Smooth muscle cell (in vitro differentiated cells): ENCODE results near the gene AMER2. TPM values are rescaled to one million over a fixed set of nuclear protein-coding genes. Genes with fewer than 3 reads are reported as not detected.

Experiments used
- DNase-seq: peaks from one replicate; lab custom pipeline; 2025; ENCODE audit not compliant: unreplicated experiment; lab: John Stamatoyannopoulos, UW
- H2AFZ ChIP-seq: fragments of 200-600 bp; sonication (generic); 2 replicates; pipeline ENCODE4 v1.6.0; 2016; ENCODE audit warnings: antibody characterized with exemption, low read depth, mild to moderate bottlenecking
- H3F3A ChIP-seq: fragments of 200-600 bp; sonication (generic); 2 replicates; pipeline ENCODE4 v1.6.0; 2017; ENCODE audit warnings: antibody characterized with exemption, low read depth
- H3K27ac ChIP-seq: fragments of 200-600 bp; sonication (generic); 2 replicates; pipeline ENCODE4 v1.5.1; 2016; ENCODE audit warnings: low read depth, mild to moderate bottlenecking
- H3K27me3 ChIP-seq: fragments of 200-600 bp; sonication (generic); 2 replicates; pipeline ENCODE4 v1.6.1; 2016; ENCODE audit warnings: low read depth, mild to moderate bottlenecking
- H3K36me3 ChIP-seq: fragments of 200-600 bp; sonication (generic); 2 replicates; pipeline ENCODE4 v1.5.1; 2016; ENCODE audit warnings: low read depth
- H3K4me1 ChIP-seq: fragments of 200-600 bp; sonication (generic); 2 replicates; pipeline ENCODE4 v1.5.1; 2016; ENCODE audit warnings: low read depth
- H3K4me2 ChIP-seq: fragments of 200-600 bp; sonication (generic); 2 replicates; pipeline ENCODE4 v1.6.0; 2016; ENCODE audit warnings: mild to moderate bottlenecking
- H3K4me3 ChIP-seq: fragments of 200-600 bp; sonication (generic); 2 replicates; pipeline ENCODE4 v1.5.1; 2016; ENCODE audit warnings: mild to moderate bottlenecking
- H3K79me2 ChIP-seq: fragments of 200-600 bp; sonication (generic); 2 replicates; pipeline ENCODE4 v1.6.0; 2016; ENCODE audit warnings: low read depth, mild to moderate bottlenecking
- H3K9ac ChIP-seq: fragments of 200-600 bp; sonication (generic); 2 replicates; pipeline ENCODE4 v1.6.0; 2016; ENCODE audit warnings: low read depth
- H3K9me3 ChIP-seq: fragments of 200-600 bp; sonication (generic); replicated peaks from 2 replicates; pipeline ENCODE4 v1.5.1; 2016; ENCODE audit warnings: low read depth
- H4K20me1 ChIP-seq: fragments of 200-600 bp; sonication (generic); 2 replicates; pipeline ENCODE4 v1.6.0; 2016; ENCODE audit warnings: low read depth
- CTCF ChIP-seq: fragments of 200-600 bp; sonication (generic); IDR thresholded peaks from 2 replicates; pipeline ENCODE4 v1.5.1; 2017; ENCODE audit warnings: borderline replicate concordance, mild to moderate bottlenecking, antibody characterized with exemption; ENCODE audit not compliant: insufficient read depth, poor library complexity, severe bottlenecking
- WGBS: methylation state at CpG from one replicate; pipeline ENCODE4 v1.1.7; 2016; ENCODE audit warnings: low lambda C conversion rate; 5-methylcytosine and 5-hydroxymethylcytosine counted together
- polyA plus RNA-seq: library from polyadenylated mRNA; unstranded; fragments of >200 nt; fragmentation: Nextera tagmentation; extraction: Ambion mirVana; gene quantifications from 2 replicates; pipeline ENCODE4 v1.2.1, GENCODE V29; 2016
- total RNA-seq: library from RNA; depleted of rRNA; stranded (reverse); fragments of >200 nt; gene quantifications from 2 replicates; pipeline ENCODE4 v1.2.3, GENCODE V29; 2014

Gene AMER2
- total and polyA plus RNA-seq, 2 experiments from 2014 or later = 0.09 TPM; not detected in 1

GRCh38 chr13:25148402-25148771, 23.7 kb downstream of the AMER2 start:
- no peaks in the 10 kb centered on the region for H3F3A ChIP-seq
- H3K9me3 ChIP-seq = no peaks in the 10 kb centered on the region
- no peak for DNase-seq
- no peak for TF ChIP-seq CTCF
- no peak overlapping the region for H3K4me3 ChIP-seq
- H3K36me3 ChIP-seq = no peaks in the 10 kb centered on the region
- no peak overlapping the region for H2AFZ ChIP-seq
- H3K27me3 ChIP-seq = peaks cover 13% of the 10 kb centered on the region
- H3K9ac ChIP-seq = no peak overlapping the region
- 96% methylated on average over 5 of the region's 5 CpGs for WGBS
- H3K4me2 ChIP-seq = no peak overlapping the region
- H3K4me1 ChIP-seq = peaks cover under 1% of the 10 kb centered on the region
- H3K27ac ChIP-seq = no peak overlapping the region
- H3K79me2 ChIP-seq = no peaks in the 10 kb centered on the region
- H4K20me1 ChIP-seq = no peaks in the 10 kb centered on the region

GRCh38 chr13:25147638-25148401, 24.3 kb downstream of the AMER2 start:
- Histone ChIP-seq H3K9ac (no peak overlapping the region), H3K9me3 (no peaks in the 10 kb centered on the region), H3F3A (no peaks in the 10 kb centered on the region), H2AFZ (no peak overlapping the region), H3K79me2 (no peaks in the 10 kb centered on the region), H3K4me1 (no peaks in the 10 kb centered on the region), H3K27ac (no peak overlapping the region), H3K27me3 (peaks cover 11% of the 10 kb centered on the region), H3K4me3 (no peak overlapping the region), H3K4me2 (no peak overlapping the region), H4K20me1 (no peaks in the 10 kb centered on the region), H3K36me3 (no peaks in the 10 kb centered on the region)
- no peak for DNase-seq
- WGBS = 90% methylated on average over 4 of the region's 4 CpGs
- TF ChIP-seq CTCF = no peak

GRCh38 chr13:25143706-25144105, 28.4 kb downstream of the AMER2 start:
- no peak for DNase-seq
- Histone ChIP-seq H3K4me1 (no peaks in the 10 kb centered on the region), H3K79me2 (no peaks in the 10 kb centered on the region), H3F3A (no peaks in the 10 kb centered on the region), H3K27me3 (no peaks in the 10 kb centered on the region), H3K4me2 (no peak overlapping the region), H3K36me3 (no peaks in the 10 kb centered on the region), H4K20me1 (no peaks in the 10 kb centered on the region), H3K4me3 (no peak overlapping the region), H2AFZ (no peak overlapping the region), H3K27ac (no peak overlapping the region), H3K9me3 (no peaks in the 10 kb centered on the region), H3K9ac (no peak overlapping the region)
- WGBS = 90% methylated on average over 7 of the region's 7 CpGs
- no peak for TF ChIP-seq CTCF

GRCh38 chr13:25141042-25141441, 31.0 kb downstream of the AMER2 start:
- Histone ChIP-seq H3F3A (no peaks in the 10 kb centered on the region), H3K4me3 (no peak overlapping the region), H3K36me3 (no peaks in the 10 kb centered on the region), H2AFZ (no peak overlapping the region), H3K9me3 (no peaks in the 10 kb centered on the region), H3K4me1 (peaks cover 7% of the 10 kb centered on the region), H3K27ac (no peak overlapping the region), H4K20me1 (no peaks in the 10 kb centered on the region), H3K4me2 (no peak overlapping the region), H3K79me2 (no peaks in the 10 kb centered on the region), H3K27me3 (peaks cover 19% of the 10 kb centered on the region), H3K9ac (no peak overlapping the region)
- TF ChIP-seq CTCF = no peak
- WGBS = 75% methylated on average over 5 of the region's 5 CpGs
- DNase-seq = no peak
